Mesenchymal stem cell (in vitro differentiated cells and primary cell): ENCODE measurements around the gene TNS4.

ENCODE experiments used
- DNase-seq: peaks from one replicate; pipeline ENCODE4 v3.0.0-alpha.2; 2013
- H2AFZ ChIP-seq: one replicate; pipeline ENCODE4 v1.6.1; 2013; ENCODE audit warnings: low read depth, mild to moderate bottlenecking, control low read depth, inconsistent platforms, low read length, moderate library complexity
- H2AK5ac ChIP-seq: 2 replicates; pipeline ENCODE4 v1.6.1; 2013; ENCODE audit warnings: low read length, moderate library complexity, mild to moderate bottlenecking, inconsistent platforms; ENCODE audit not compliant: severe bottlenecking
- H2BK120ac ChIP-seq: one replicate; pipeline ENCODE4 v1.6.1; 2013; ENCODE audit warnings: low read depth, mild to moderate bottlenecking, inconsistent platforms, low read length, moderate library complexity
- H2BK12ac ChIP-seq, 2 experiments: one replicate each; pipeline ENCODE4 v1.6.1; 2013; ENCODE audit warnings: inconsistent platforms in 2 of 2, low read length in 2 of 2, mild to moderate bottlenecking in 2 of 2, moderate library complexity in 2 of 2, control low read depth in 1 of 2
- H2BK15ac ChIP-seq: one replicate; pipeline ENCODE4 v1.6.1; 2013; ENCODE audit warnings: mild to moderate bottlenecking, low read depth, inconsistent platforms; ENCODE audit not compliant: poor library complexity, severe bottlenecking
- H2BK5ac ChIP-seq: 2 replicates; pipeline ENCODE4 v1.6.1; 2013; ENCODE audit warnings: low read depth, mild to moderate bottlenecking, low read length, control low read depth, inconsistent platforms; ENCODE audit not compliant: poor library complexity, severe bottlenecking
- H3K14ac ChIP-seq, 2 experiments: one replicate each; pipeline ENCODE4 v1.6.1; 2013; ENCODE audit warnings: inconsistent platforms in 2 of 2, low read length in 2 of 2, control low read depth in 1 of 2, mild to moderate bottlenecking in 1 of 2, moderate library complexity in 1 of 2
- H3K18ac ChIP-seq, 2 experiments: one replicate each; pipeline ENCODE4 v1.6.1; 2013; ENCODE audit warnings: inconsistent platforms in 2 of 2, low read length in 2 of 2, control low read depth in 1 of 2, low read depth in 1 of 2, mild to moderate bottlenecking in 1 of 2
- H3K23ac ChIP-seq, 2 experiments: one replicate each; pipeline ENCODE4 v1.6.1; 2013; ENCODE audit warnings: inconsistent platforms in 2 of 2, low read length in 2 of 2, mild to moderate bottlenecking in 2 of 2, moderate library complexity in 2 of 2, control low read depth in 1 of 2
- H3K27ac ChIP-seq: 2 replicates; pipeline ENCODE4 v1.5.1; 2013; ENCODE audit warnings: mild to moderate bottlenecking, moderate library complexity, low read length, control low read depth, inconsistent platforms; ENCODE audit not compliant: poor library complexity, severe bottlenecking
- H3K27me3 ChIP-seq, 2 experiments: 2 replicates each; pipeline versions ENCODE4 v1.6.1 to v1.7.0; 2013; ENCODE audit warnings: low read length in 2 of 2, mild to moderate bottlenecking in 2 of 2, moderate library complexity in 2 of 2, control low read depth in 1 of 2, inconsistent platforms in 1 of 2; ENCODE audit not compliant: control insufficient read depth in 1 of 2, insufficient read depth in 1 of 2
- H3K36me3 ChIP-seq, 2 experiments: 2 replicates each; pipeline versions ENCODE4 v1.6.1 to v1.7.0; 2013; ENCODE audit warnings: low read length in 2 of 2, control low read depth in 1 of 2, inconsistent platforms in 1 of 2, low read depth in 1 of 2, mild to moderate bottlenecking in 1 of 2; ENCODE audit not compliant: insufficient read depth in 2 of 2, control insufficient read depth in 1 of 2
- H3K4ac ChIP-seq, 2 experiments: one replicate each; pipeline ENCODE4 v1.6.1; 2013; ENCODE audit warnings: inconsistent platforms in 2 of 2, low read length in 2 of 2, mild to moderate bottlenecking in 2 of 2, moderate library complexity in 2 of 2, control low read depth in 1 of 2, low read depth in 1 of 2
- H3K4me1 ChIP-seq: 2 replicates; pipeline ENCODE4 v1.6.1; 2013; ENCODE audit warnings: low read depth, low read length, control low read depth; ENCODE audit not compliant: control insufficient read depth, insufficient read depth
- H3K4me2 ChIP-seq: 2 replicates; pipeline ENCODE4 v1.6.1; 2013; ENCODE audit warnings: low read length, mild to moderate bottlenecking, inconsistent platforms; ENCODE audit not compliant: poor library complexity, severe bottlenecking
- H3K4me3 ChIP-seq, 2 experiments: 2 replicates each; pipeline versions ENCODE4 v1.5.1 to v1.7.0; 2013; ENCODE audit warnings: low read length in 2 of 2, mild to moderate bottlenecking in 2 of 2, control low read depth in 1 of 2, low read depth in 1 of 2; ENCODE audit not compliant: insufficient read depth in 1 of 2
- H3K79me1 ChIP-seq: replicated peaks from 2 replicates; pipeline ENCODE4 v1.6.1; 2013; ENCODE audit warnings: mild to moderate bottlenecking, control low read depth, low read length, inconsistent platforms; ENCODE audit not compliant: poor library complexity, severe bottlenecking
- H3K9ac ChIP-seq: 2 replicates; pipeline ENCODE4 v1.7.0; 2013; ENCODE audit warnings: mild to moderate bottlenecking, low read length, moderate library complexity
- H3K9me3 ChIP-seq: 2 replicates; pipeline ENCODE4 v1.7.0; 2013; ENCODE audit warnings: mild to moderate bottlenecking, low read length; ENCODE audit not compliant: control insufficient read depth
- H4K8ac ChIP-seq: one replicate; pipeline ENCODE4 v1.6.1; 2013; ENCODE audit warnings: inconsistent platforms, mild to moderate bottlenecking, low read length, moderate library complexity
- H4K91ac ChIP-seq: one replicate; pipeline ENCODE4 v1.6.1; 2013; ENCODE audit warnings: mild to moderate bottlenecking, low read length, inconsistent platforms
- WGBS: methylation state at CpG from one replicate; pipeline ENCODE4 v1.1.7; 2013; ENCODE audit warnings: mixed read lengths; 5-methylcytosine and 5-hydroxymethylcytosine counted together

Gene TNS4

DNA sequence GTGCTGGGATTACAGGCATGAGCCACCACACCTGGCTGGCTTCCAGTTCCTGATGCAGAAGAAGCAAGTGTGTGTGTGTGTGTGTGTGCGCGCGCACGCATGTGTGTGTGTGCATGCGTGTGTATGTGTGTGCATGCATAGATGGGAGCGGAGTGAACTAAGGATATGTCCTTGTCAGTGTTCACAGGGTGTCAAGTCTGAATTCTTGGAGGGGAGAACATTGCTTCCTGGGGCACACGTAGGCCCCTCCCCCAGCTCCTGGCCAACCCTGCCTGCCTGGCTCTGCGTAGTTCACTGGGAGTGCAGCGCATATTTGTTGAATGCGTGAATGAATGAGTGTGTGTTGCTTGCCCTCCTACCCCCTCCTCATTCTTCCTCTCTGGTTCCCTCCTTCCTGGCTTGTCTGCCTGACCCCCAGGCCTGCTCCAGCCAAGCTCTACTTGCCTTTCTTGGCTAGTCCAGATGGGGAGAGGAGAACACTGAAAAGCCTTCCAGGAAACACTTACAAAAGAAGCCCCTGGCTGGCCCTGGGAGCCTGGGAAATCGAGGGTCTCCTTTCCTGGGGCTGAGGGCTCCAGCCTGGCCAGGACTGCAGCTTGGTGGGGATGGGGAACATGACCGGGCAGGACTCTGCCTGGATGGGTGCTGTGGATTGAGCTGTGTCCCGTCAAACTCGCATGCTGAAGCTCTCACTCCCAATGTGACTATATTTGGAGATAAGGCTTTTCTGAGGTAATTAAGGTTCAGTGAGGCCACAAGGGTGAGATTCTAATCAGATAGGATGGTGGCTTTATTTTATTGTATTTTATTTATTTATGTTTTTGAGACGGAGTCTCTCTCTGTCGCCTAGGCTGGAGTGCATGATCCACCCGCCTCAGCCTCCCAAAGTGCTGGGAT lies 30.2 kb downstream of the TNS4 start:
- H3K4me3 ChIP-seq, result no peak overlapping the region
- H3K9me3 ChIP-seq, result no peaks in the 10 kb centered on the region
- no peak overlapping the region for H3K23ac ChIP-seq
- peak overlapping the region; percentile 65 for H4K91ac ChIP-seq
- H3K4ac ChIP-seq, result peak overlapping the region in 1 of 2 experiments; percentile 41
- peak overlapping the region; percentile 79 for H4K8ac ChIP-seq
- 79% methylated on average over 15 of the region's 17 CpGs for WGBS
- peak overlapping the region; percentile 21 for H2BK15ac ChIP-seq
- H2AFZ ChIP-seq, result no peak overlapping the region
- DNase-seq, result peak; percentile 60
- H3K79me1 ChIP-seq, result no peaks in the 10 kb centered on the region
- peak overlapping the region; percentile 39 for H2BK120ac ChIP-seq
- peaks cover 17% of the 10 kb centered on the region for H3K4me1 ChIP-seq
- H3K36me3 ChIP-seq, result no peaks in the 10 kb centered on the region
- peak overlapping the region; percentile 23 to 76 for H2BK12ac ChIP-seq
- no peak overlapping the region for H3K4me2 ChIP-seq
- H2BK5ac ChIP-seq, result no peak overlapping the region
- H3K9ac ChIP-seq, result peak overlapping the region; percentile 54
- peak overlapping the region in 1 of 2 experiments; percentile 27 for H3K14ac ChIP-seq
- H3K27ac ChIP-seq, result peak overlapping the region; percentile 53
- H3K27me3 ChIP-seq, result no peaks in the 10 kb centered on the region
- H2AK5ac ChIP-seq, result no peak overlapping the region
- peak overlapping the region; percentile 34 to 79 for H3K18ac ChIP-seq

DNA sequence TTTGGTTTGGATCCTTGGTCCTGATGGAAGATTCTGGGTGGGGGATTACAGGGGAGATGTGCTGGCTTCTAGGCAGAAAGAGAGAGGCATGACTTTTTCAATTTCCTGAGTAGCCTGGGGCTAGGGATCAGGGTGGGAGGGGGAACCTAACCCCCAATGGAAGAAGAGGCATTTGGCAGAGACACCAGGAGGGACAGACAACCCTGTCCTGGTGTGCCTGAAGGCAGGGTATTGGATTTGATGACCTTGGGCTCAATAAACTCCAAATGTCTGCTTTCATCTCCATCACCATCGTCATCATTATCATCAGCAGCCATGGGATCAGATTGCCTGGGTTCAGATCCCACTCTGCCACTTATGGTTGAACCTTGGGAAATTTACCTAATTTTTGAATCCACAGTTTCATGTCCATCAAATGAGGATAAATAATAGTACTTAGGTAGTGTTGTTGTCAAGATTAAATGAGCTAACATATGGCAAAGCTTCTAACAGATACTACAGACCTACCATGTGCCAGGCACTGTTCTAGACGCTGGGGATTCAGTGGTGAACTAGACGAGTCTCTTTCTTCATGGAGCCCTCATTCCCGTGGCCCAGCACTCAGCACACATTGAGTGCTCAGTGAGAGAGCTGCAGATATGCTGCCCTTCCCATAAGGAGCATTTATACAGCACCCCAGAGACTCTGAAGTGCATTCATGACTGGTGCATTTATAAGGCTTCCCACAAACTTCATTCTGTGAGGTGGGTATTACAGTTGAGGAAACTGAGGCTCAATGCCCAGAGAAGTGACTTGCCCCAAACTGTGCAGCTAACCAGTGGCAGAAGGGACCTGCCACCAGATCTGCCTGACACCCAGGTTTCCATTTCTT lies 31.4 kb downstream of the TNS4 start:
- Histone ChIP-seq H3K36me3 (no peaks in the 10 kb centered on the region), H3K18ac (no peak overlapping the region), H2AFZ (no peak overlapping the region), H3K9ac (no peak overlapping the region), H3K14ac (no peak overlapping the region), H4K8ac (no peak overlapping the region), H2BK5ac (no peak overlapping the region), H2BK12ac (no peak overlapping the region), H3K4me1 (peaks cover 14% of the 10 kb centered on the region), H3K23ac (no peak overlapping the region), H3K4me3 (no peak overlapping the region), H3K4me2 (no peak overlapping the region), H3K79me1 (no peaks in the 10 kb centered on the region), H3K27me3 (no peaks in the 10 kb centered on the region), H2BK15ac (peak overlapping the region; percentile 12), H3K4ac (no peak overlapping the region), H2BK120ac (no peak overlapping the region), H4K91ac (peak overlapping the region; percentile 62), H3K9me3 (no peaks in the 10 kb centered on the region), H2AK5ac (no peak overlapping the region), H3K27ac (no peak overlapping the region)
- WGBS, result 75% methylated on average over 4 of the region's 4 CpGs
- no peak for DNase-seq

DNA sequence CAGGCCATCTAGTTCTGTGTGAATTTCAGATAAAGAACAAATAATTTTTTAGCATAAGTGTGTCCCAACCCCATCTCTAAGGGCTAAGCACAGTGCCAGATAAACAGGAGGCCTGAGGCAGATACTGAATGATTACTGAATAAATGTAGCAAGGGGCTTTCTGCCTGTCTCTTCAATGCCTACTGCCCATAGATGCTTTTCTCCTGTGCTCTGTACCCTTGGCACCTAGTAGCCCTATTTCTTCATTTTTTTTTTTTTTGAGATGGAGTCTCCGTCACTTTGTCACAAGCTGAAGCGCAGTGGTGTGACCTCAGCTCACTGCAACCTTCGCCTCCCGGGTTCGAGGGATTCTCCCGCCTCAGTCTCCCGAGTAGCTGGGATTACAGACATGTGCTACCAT lies 32.9 kb downstream of the TNS4 start:
- Histone ChIP-seq H3K9me3 (no peaks in the 10 kb centered on the region), H2BK12ac (no peak overlapping the region), H3K4ac (no peak overlapping the region), H3K18ac (no peak overlapping the region), H3K27ac (no peak overlapping the region), H3K14ac (no peak overlapping the region), H3K4me2 (no peak overlapping the region), H3K27me3 (no peaks in the 10 kb centered on the region), H2BK5ac (no peak overlapping the region), H3K9ac (no peak overlapping the region), H3K36me3 (no peaks in the 10 kb centered on the region), H2AK5ac (no peak overlapping the region), H4K91ac (no peak overlapping the region), H3K4me1 (peaks cover 10% of the 10 kb centered on the region), H2BK15ac (no peak overlapping the region), H3K23ac (no peak overlapping the region), H3K79me1 (no peaks in the 10 kb centered on the region), H2BK120ac (no peak overlapping the region), H4K8ac (no peak overlapping the region), H3K4me3 (no peak overlapping the region), H2AFZ (no peak overlapping the region)
- WGBS, result over 99% methylated on average over 7 of the region's 7 CpGs
- no peak for DNase-seq

DNA sequence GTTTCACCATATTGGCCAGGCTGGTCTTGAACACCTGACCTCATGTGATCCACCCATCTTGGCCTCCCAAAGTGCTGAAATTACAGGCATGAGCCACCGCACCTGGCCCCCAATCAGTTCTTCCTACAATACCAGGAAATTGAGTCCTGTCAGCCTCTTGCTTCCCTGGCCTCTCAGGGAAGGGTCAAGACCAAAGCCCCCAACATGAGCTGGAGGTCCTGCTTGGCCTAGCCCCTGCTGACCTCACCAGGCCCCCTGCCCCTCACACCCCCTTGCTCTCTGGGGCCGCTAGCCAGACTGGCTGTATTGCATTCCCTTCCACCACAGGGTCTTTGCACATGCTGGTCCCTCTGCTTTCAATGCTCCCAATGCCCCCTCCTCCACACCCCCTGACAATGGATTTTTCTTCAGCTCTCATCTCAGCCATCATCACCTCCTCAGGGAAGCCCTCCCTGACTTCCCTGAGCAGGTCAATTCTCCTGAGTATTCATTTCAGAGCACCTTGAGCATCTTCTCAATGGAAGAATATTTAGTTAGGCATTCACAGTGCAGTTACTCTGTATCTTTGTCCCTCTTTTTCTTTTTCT lies 34.0 kb downstream of the TNS4 start:
- no peak overlapping the region for H3K18ac ChIP-seq
- no peaks in the 10 kb centered on the region for H3K79me1 ChIP-seq
- no peak for DNase-seq
- H3K4ac ChIP-seq, result no peak overlapping the region
- no peak overlapping the region for H2BK15ac ChIP-seq
- WGBS, result 89% methylated on average over 2 of the region's 2 CpGs
- H3K4me1 ChIP-seq, result peaks cover 13% of the 10 kb centered on the region
- no peaks in the 10 kb centered on the region for H3K9me3 ChIP-seq
- H3K27ac ChIP-seq, result no peak overlapping the region
- H2AK5ac ChIP-seq, result no peak overlapping the region
- no peak overlapping the region for H2AFZ ChIP-seq
- H3K4me2 ChIP-seq, result no peak overlapping the region
- no peaks in the 10 kb centered on the region for H3K27me3 ChIP-seq
- no peaks in the 10 kb centered on the region for H3K36me3 ChIP-seq
- H3K14ac ChIP-seq, result no peak overlapping the region
- H3K9ac ChIP-seq, result no peak overlapping the region
- H3K23ac ChIP-seq, result no peak overlapping the region
- no peak overlapping the region for H3K4me3 ChIP-seq
- no peak overlapping the region for H2BK12ac ChIP-seq
- no peak overlapping the region for H2BK120ac ChIP-seq
- no peak overlapping the region for H4K91ac ChIP-seq
- H4K8ac ChIP-seq, result peak overlapping the region; percentile 16
- H2BK5ac ChIP-seq, result no peak overlapping the region
